KBM-7 (cell line): ENCODE measurements around the gene MORC1.

ENCODE experiments used
- DNase-seq: peaks from one replicate; pipeline ENCODE4 v3.0.0-alpha.2; 2015
- in situ Hi-C: fragments of 300-500 bp; cut with MboI; formaldehyde crosslinking; loops from 2 replicates; pipeline ENCODE4 v1.14.3; 2020; ENCODE audit warnings: low sequenced_read_pairs, low pct_unique_long_range_greater_than_20kb, mixed read lengths

MORC1 gene

GRCh38 chr3:109045271-109046040, 72.5 kb downstream of the MORC1 start:
- DNase-seq: no peak
- in situ Hi-C loops: no loop called here

- in situ Hi-C loops: no loop called here
Observed at GRCh38 chr3:109035082-109035481, 82.9 kb downstream of the MORC1 start.

GRCh38 chr3:109033000-109033660, 84.8 kb downstream of the MORC1 start:
- in situ Hi-C loops: no loop called here
- no peak for DNase-seq

More at GRCh38 chr3:109035082-109035481, 82.9 kb downstream of the MORC1 start:
- DNase-seq: no peak

- in situ Hi-C loops: no loop called here
- no peak for DNase-seq
Observed at GRCh38 chr3:109028753-109029152, 89.2 kb downstream of the MORC1 start.

GRCh38 chr3:109026821-109027220, 91.1 kb downstream of the MORC1 start:
- DNase-seq: no peak
- in situ Hi-C loops: no loop called here

- no peak for DNase-seq
- in situ Hi-C loops: no loop called here
Observed at GRCh38 chr3:109025896-109026295, 92.0 kb downstream of the MORC1 start.

- in situ Hi-C loops: no loop called here
- DNase-seq: peak; percentile 27
Observed at GRCh38 chr3:109023656-109024254, 94.2 kb downstream of the MORC1 start.

- DNase-seq: no peak
- in situ Hi-C loops: no loop called here
Observed at GRCh38 chr3:109023167-109023566, 94.8 kb downstream of the MORC1 start.

- in situ Hi-C loops: no loop called here
- no peak for DNase-seq
Observed at GRCh38 chr3:109021556-109021955, 96.4 kb downstream of the MORC1 start.

GRCh38 chr3:109018828-109019227, 99.1 kb downstream of the MORC1 start:
- in situ Hi-C loops: no loop called here
- DNase-seq: peak; percentile 4

GRCh38 chr3:109005443-109005842, 112.5 kb downstream of the MORC1 start:
- DNase-seq: no peak
- in situ Hi-C loops: no loop called here

- in situ Hi-C loops: no loop called here
- no peak for DNase-seq
Observed at GRCh38 chr3:108998436-108998835, 119.5 kb downstream of the MORC1 start.

- in situ Hi-C loops: no loop called here
- DNase-seq: no peak
Observed at GRCh38 chr3:108985844-108986243, 132.1 kb downstream of the MORC1 start.

GRCh38 chr3:108983051-108983450, 134.9 kb downstream of the MORC1 start:
- in situ Hi-C loops: no loop called here
- no peak for DNase-seq

GRCh38 chr3:108976058-108976457, 141.9 kb downstream of the MORC1 start:
- in situ Hi-C loops: no loop called here

GRCh38 chr3:108973019-108973418, 144.9 kb downstream of the MORC1 start:
- DNase-seq: no peak
- in situ Hi-C loops: no loop called here

More at GRCh38 chr3:108976058-108976457, 141.9 kb downstream of the MORC1 start:
- DNase-seq: no peak

GRCh38 chr3:108972482-108972881, 145.5 kb downstream of the MORC1 start:
- DNase-seq: no peak
- in situ Hi-C loops: no loop called here

- DNase-seq: no peak
- in situ Hi-C loops: no loop called here
Observed at GRCh38 chr3:108970561-108970960, 147.4 kb downstream of the MORC1 start.

- in situ Hi-C loops: no loop called here
- no peak for DNase-seq
Observed at GRCh38 chr3:108966773-108967172, 151.2 kb downstream of the MORC1 start.

- in situ Hi-C loops: no loop called here
- DNase-seq: no peak
Observed at GRCh38 chr3:108959017-108959416, 158.9 kb downstream of the MORC1 start.
